ENCODE results near the gene ZNF583. TPM values are rescaled to one million over a fixed set of nuclear protein-coding genes. Genes with fewer than 3 reads are reported as not detected.
A peak's percentile ranks its signal among the peaks of the same experiment; 100 is the strongest.

Gene ZNF583
- total and polyA plus RNA-seq, 5 donors, result 3.1 to 8.6 (median 5.6) TPM

DNA sequence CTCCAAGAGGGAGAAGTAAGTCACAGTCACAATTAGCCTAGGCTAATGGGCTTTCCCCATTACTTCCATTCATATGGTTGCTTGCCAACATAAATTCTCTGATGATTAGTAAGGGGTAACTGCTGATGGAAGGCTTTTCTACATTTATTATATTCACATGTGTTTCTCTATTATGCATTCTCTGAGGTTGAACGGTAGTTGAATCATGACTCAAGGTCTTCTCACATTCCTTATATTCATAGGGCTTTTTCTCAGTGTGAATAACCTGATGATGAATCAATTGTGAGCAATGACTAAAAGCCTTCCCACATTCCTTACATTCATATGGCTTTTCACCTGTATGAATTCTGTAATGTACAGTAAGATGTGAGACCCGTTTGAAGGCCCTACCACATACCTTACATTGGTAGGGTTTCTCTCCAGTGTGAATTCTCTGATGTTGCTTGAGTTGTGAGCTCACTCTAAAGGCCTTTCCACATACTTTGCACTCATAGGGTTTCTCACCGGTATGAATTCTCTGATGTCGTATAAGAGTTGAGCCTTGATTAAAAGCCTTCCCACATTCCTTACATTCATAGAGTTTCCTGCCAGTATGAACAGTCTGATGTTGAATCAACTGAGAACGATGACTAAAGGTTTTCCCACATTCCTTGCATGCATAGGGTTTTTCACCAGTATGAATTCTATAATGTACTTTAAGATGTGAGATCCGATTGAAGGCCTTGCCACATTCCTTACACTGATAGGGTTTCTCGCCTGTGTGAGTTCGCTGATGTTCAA is 20.1 kb upstream of the ZNF583 start:
- ATAC-seq, result no peak
- no peaks in the 10 kb centered on the region for H3K9me3 ChIP-seq (ENCODE audit: control insufficient read depth, low read length)
- no peak overlapping the region for H3K27ac ChIP-seq (ENCODE audit: low read length)
- intact Hi-C loops (cut with DNase I), result no loop called here
- H3K4me1 ChIP-seq (ENCODE audit: control insufficient read depth, insufficient read depth, low read length), result no peaks in the 10 kb centered on the region
- no peaks in the 10 kb centered on the region for H3K27me3 ChIP-seq (ENCODE audit: control insufficient read depth, insufficient read depth)
- no peak overlapping the region for H3K4me3 ChIP-seq (ENCODE audit: low read length)
- WGBS, result 88% methylated on average over 8 of the region's 8 CpGs
- no peak for DNase-seq

DNA sequence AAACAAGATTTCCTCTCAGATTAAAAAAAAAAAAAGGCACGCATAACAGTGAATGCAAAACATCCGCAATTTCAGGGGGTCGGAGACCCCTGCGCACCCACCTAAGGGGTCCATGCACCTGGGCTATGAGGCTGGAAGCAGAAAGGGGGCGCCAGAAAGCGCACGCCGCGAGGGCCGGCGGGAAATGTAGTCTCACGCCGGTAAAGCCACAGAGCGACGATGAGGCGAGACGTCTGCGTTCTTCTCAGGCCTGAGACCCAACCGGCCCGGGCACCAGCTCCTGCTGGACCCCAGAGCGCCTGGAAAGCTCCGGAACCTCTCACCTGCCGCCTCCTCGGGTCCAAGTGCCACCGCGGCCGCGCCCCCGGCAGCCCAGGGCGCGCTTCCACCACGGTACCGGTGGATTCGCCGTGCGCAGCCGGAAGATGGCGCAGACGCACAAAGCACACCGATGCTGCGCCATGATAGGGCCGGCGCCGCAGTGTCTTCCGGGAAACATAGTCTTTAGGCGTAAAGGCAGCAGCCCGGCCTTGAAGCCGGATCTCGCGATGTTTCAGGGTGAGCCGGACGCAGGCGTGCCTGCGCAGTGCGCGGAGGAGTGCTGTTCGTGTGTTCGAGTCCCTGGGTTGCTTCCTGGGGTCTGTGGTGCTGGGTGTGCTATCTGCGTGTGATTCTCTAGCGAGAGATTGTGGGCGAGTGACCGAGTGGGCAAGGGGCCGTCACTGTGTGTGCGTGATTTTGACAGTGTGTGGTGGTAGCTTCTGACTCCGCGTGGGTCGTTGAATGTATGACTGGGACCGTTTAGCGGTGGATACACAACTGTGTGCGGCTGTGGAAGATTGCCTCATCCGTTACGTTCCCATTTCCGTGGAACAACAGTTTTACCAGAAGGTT is 10.8 kb upstream of the ZNF583 start, which contains the start of gene ZNF582:
Gene ZNF582, minus strand, starts transcription at position 416 of the 894 bp plus-strand sequence. CDS start 1,782 bp downstream, outside the sequence.
- no peaks in the 10 kb centered on the region for H3K4me1 ChIP-seq (ENCODE audit: control insufficient read depth, insufficient read depth, low read length)
- peak; percentile 99 to 100 for ATAC-seq
- H3K4me3 ChIP-seq (ENCODE audit: low read length), result peak within 1 kb of the TSS; percentile 81
- intact Hi-C loops (cut with DNase I), result no loop called here
- H3K27ac ChIP-seq (ENCODE audit: low read length), result peak within 1 kb of the TSS; percentile 91
- H3K9me3 ChIP-seq (ENCODE audit: control insufficient read depth, low read length), result no peaks in the 10 kb centered on the region
- H3K27me3 ChIP-seq (ENCODE audit: control insufficient read depth, insufficient read depth), result no peaks in the 10 kb centered on the region
- peak; percentile 98 to 99 (median 98) for DNase-seq
- WGBS, result 1% methylated on average over 73 of the region's 73 CpGs

- ATAC-seq (no peak), DNase-seq (no peak)
- intact Hi-C loops (cut with DNase I), result no loop called here
- no peak overlapping the region for H3K4me3 ChIP-seq (ENCODE audit: low read length)
- no peaks in the 10 kb centered on the region for H3K9me3 ChIP-seq (ENCODE audit: control insufficient read depth, low read length)
- H3K4me1 ChIP-seq (ENCODE audit: control insufficient read depth, insufficient read depth, low read length), result peaks cover 1% of the 10 kb centered on the region
- no peaks in the 10 kb centered on the region for H3K27me3 ChIP-seq (ENCODE audit: control insufficient read depth, insufficient read depth)
- no peak overlapping the region for H3K27ac ChIP-seq (ENCODE audit: low read length)
- 54% methylated on average over 5 of the region's 5 CpGs for WGBS
These were observed 5.3 kb upstream of the ZNF583 start for GRCh38 chr19:56398809-56399208.

GRCh38 chr19:56400485-56400884 is 3.6 kb upstream of the ZNF583 start:
- Histone ChIP-seq H3K4me1 (ENCODE audit: control insufficient read depth, insufficient read depth, low read length) (peaks cover 9% of the 10 kb centered on the region), H3K27me3 (ENCODE audit: control insufficient read depth, insufficient read depth) (no peaks in the 10 kb centered on the region), H3K4me3 (ENCODE audit: low read length) (no peak overlapping the region), H3K27ac (ENCODE audit: low read length) (no peak overlapping the region), H3K9me3 (ENCODE audit: control insufficient read depth, low read length) (no peaks in the 10 kb centered on the region)
- WGBS, result 98% methylated on average over 4 of the region's 4 CpGs
- ATAC-seq, result no peak
- intact Hi-C loops (cut with DNase I), result loop anchor here in 1 of 4 donors (10.0 kb wide), 1 partner anchor 164 kb away; the partner anchor contains the start of gene ZNF470
- DNase-seq, result no peak

DNA sequence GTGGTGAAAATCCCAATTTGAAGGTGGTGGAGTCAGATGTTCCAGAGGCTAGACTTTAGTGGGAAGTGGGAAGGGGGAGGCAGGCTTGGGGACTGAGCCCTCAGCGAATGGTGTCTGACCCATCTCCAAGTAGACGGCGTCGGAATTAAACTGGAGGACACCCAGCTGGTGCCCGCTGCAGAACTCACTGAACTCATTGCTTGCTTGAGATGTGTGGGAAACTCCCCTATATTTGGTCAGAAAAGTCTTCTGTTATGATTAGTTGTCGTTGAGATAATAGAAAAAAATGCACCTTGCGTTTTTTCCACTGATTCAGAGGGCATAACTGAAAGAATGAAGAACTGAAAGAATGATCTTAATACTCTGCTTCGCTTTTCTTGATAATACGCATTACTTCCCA is 871 bp upstream of the ZNF583 start:
- H3K9me3 ChIP-seq (ENCODE audit: control insufficient read depth, low read length), result no peaks in the 10 kb centered on the region
- 12% methylated on average over 9 of the region's 9 CpGs for WGBS
- ATAC-seq, result no peak
- intact Hi-C loops (cut with DNase I), result loop anchor here in 1 of 4 donors (10.0 kb wide), 1 partner anchor 162 kb away; the partner anchor contains the start of gene ZNF470
- peak overlapping the region; percentile 53 for H3K4me3 ChIP-seq (ENCODE audit: low read length)
- peaks cover 9% of the 10 kb centered on the region for H3K4me1 ChIP-seq (ENCODE audit: control insufficient read depth, insufficient read depth, low read length)
- H3K27me3 ChIP-seq (ENCODE audit: control insufficient read depth, insufficient read depth), result no peaks in the 10 kb centered on the region
- no peak for DNase-seq
- H3K27ac ChIP-seq (ENCODE audit: low read length), result peak overlapping the region; percentile 33

DNA sequence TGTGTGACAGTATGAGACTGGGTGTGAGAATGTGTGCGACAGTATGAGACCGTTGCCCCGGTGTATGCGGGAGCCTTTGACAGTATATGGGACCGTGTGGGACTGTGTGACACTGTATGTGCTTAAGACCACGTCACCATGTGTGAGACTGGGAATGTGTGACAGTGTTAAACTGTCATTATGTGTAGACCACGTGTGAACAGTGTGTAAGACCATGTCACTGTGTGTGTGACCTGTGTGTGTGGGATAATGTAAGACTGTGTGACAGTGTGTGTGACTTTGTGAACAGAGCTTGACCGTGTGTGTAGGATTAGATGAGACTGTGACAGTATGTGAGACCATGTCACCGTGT is 549 bp downstream of the ZNF583 start:
- peaks cover 9% of the 10 kb centered on the region for H3K4me1 ChIP-seq (ENCODE audit: control insufficient read depth, insufficient read depth, low read length)
- DNase-seq (peak in 1 of 3 donors; percentile 30), ATAC-seq (peak; percentile 1 to 10)
- no peaks in the 10 kb centered on the region for H3K27me3 ChIP-seq (ENCODE audit: control insufficient read depth, insufficient read depth)
- WGBS, result 52% methylated on average over 9 of the region's 9 CpGs
- peak overlapping the region; percentile 53 for H3K4me3 ChIP-seq (ENCODE audit: low read length)
- H3K27ac ChIP-seq (ENCODE audit: low read length), result no peak overlapping the region
- H3K9me3 ChIP-seq (ENCODE audit: control insufficient read depth, low read length), result peaks cover 2% of the 10 kb centered on the region
- intact Hi-C loops (cut with DNase I), result loop anchor here in 1 of 4 donors (10.0 kb wide), 1 partner anchor 160 kb away; the partner anchor contains the start of gene ZNF470

DNA sequence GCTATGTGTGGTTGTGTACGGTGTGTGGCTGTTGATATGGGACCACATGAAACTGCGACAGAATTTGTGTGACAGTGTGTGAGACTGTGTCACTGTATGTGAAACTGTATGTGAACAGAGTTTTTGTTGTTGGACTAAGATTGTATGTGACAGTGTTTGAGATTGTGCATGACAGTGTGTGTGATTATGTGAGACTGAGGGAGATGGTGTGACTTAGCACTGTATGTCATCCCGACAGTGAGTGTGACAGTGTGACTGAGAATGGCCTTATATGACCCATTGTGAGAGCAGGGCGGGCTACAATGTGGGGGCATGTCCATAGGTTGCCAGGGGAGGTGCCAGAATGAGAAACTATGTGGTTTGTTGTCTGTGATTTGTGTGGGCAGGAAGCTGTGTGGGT is 930 bp downstream of the ZNF583 start:
- H3K4me1 ChIP-seq (ENCODE audit: control insufficient read depth, insufficient read depth, low read length), result peaks cover 9% of the 10 kb centered on the region
- H3K27ac ChIP-seq (ENCODE audit: low read length), result no peak overlapping the region
- no peaks in the 10 kb centered on the region for H3K27me3 ChIP-seq (ENCODE audit: control insufficient read depth, insufficient read depth)
- ATAC-seq (no peak), DNase-seq (no peak)
- WGBS, result 92% methylated on average over 4 of the region's 4 CpGs
- H3K4me3 ChIP-seq (ENCODE audit: low read length), result no peak overlapping the region
- intact Hi-C loops (cut with DNase I), result loop anchor here in 1 of 4 donors (10.0 kb wide), 1 partner anchor 160 kb away; the partner anchor contains the start of gene ZNF470
- peaks cover 2% of the 10 kb centered on the region for H3K9me3 ChIP-seq (ENCODE audit: control insufficient read depth, low read length)

- ATAC-seq (no peak), DNase-seq (no peak)
- no peak overlapping the region for H3K4me3 ChIP-seq (ENCODE audit: low read length)
- no peaks in the 10 kb centered on the region for H3K27me3 ChIP-seq (ENCODE audit: control insufficient read depth, insufficient read depth)
- H3K4me1 ChIP-seq (ENCODE audit: control insufficient read depth, insufficient read depth, low read length), result no peaks in the 10 kb centered on the region
- intact Hi-C loops (cut with DNase I), result no loop called here
- H3K9me3 ChIP-seq (ENCODE audit: control insufficient read depth, low read length), result peaks cover 15% of the 10 kb centered on the region
- 97% methylated on average over 5 of the region's 5 CpGs for WGBS
- H3K27ac ChIP-seq (ENCODE audit: low read length), result no peak overlapping the region
These were observed 19.3 kb downstream of the ZNF583 start for GRCh38 chr19:56423276-56423984.

DNA sequence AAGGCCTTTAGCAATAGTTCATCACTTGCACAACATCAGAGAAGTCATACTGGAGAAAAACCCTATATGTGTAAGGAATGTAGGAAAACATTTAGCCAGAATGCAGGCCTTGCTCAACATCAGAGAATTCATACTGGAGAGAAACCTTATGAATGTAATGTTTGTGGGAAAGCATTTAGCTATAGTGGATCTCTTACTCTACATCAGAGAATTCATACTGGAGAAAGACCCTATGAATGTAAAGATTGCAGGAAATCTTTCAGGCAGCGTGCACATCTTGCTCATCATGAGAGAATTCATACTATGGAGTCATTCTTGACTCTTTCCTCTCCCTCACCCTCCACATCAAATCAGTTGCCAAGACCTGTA is 19.8 kb downstream of the ZNF583 start:
- Histone ChIP-seq H3K4me3 (ENCODE audit: low read length) (no peak overlapping the region), H3K9me3 (ENCODE audit: control insufficient read depth, low read length) (peaks cover 15% of the 10 kb centered on the region), H3K4me1 (ENCODE audit: control insufficient read depth, insufficient read depth, low read length) (no peaks in the 10 kb centered on the region), H3K27ac (ENCODE audit: low read length) (no peak overlapping the region), H3K27me3 (ENCODE audit: control insufficient read depth, insufficient read depth) (no peaks in the 10 kb centered on the region)
- intact Hi-C loops (cut with DNase I), result no loop called here
- WGBS, result 100% methylated on average over 1 of the region's 1 CpG
- ATAC-seq, result no peak
- no peak for DNase-seq

DNA sequence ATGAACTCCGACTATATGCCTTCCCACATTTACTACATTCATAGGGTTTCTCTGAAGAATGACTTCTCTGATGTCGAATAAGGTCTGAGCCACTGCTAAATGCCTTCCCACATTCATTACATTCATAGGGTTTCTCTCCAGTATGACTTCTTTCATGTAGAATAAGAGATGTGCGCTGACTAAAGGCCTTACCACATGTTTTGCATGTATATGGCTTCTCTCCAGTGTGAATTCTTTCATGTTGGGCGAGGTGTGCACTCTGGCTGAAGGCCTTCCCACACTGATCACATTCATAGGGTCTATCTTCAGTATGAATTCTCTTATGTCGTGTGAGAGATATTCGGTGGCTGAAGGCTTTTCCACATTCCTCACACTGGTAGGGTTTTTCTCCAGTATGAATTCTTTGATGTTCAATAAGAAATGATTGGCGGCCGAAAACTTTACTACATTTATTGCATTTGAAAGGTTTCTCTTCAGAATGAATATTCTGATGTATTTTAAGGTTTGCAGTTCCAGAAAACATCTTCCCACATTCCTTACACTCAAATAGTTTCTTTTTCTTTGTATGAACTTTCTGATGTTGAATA is 37.2 kb downstream of the ZNF583 start:
- no peaks in the 10 kb centered on the region for H3K4me1 ChIP-seq (ENCODE audit: control insufficient read depth, insufficient read depth, low read length)
- DNase-seq (no peak), ATAC-seq (no peak)
- intact Hi-C loops (cut with DNase I), result no loop called here
- H3K27me3 ChIP-seq (ENCODE audit: control insufficient read depth, insufficient read depth), result no peaks in the 10 kb centered on the region
- H3K27ac ChIP-seq (ENCODE audit: low read length), result no peak overlapping the region
- H3K4me3 ChIP-seq (ENCODE audit: low read length), result peak overlapping the region; percentile 14
- H3K9me3 ChIP-seq (ENCODE audit: control insufficient read depth, low read length), result peaks cover 12% of the 10 kb centered on the region
- 98% methylated on average over 8 of the region's 8 CpGs for WGBS

Measured in right cardiac atrium (tissue), 5 donors.